H9 (cell line): ENCODE results near the gene CASP8. TPM values are rescaled to one million over a fixed set of nuclear protein-coding genes. Genes with fewer than 3 reads are reported as not detected.

Source experiments
- DNase-seq: peaks from one replicate; pipeline ENCODE4 v3.0.0-alpha.2; 2017
- H2AFZ ChIP-seq: one replicate; pipeline ENCODE4 v1.6.1; 2013; ENCODE audit warnings: mild to moderate bottlenecking, low read length, control low read depth, moderate library complexity
- H2AK5ac ChIP-seq: 2 replicates; pipeline ENCODE4 v1.6.1; 2013; ENCODE audit warnings: low read length, control low read depth, mixed read lengths; ENCODE audit not compliant: insufficient read length
- H2BK120ac ChIP-seq: one replicate; pipeline ENCODE4 v1.6.1; 2013; ENCODE audit warnings: low read depth, mild to moderate bottlenecking, low read length, control low read depth, inconsistent platforms; ENCODE audit not compliant: poor library complexity, severe bottlenecking
- H2BK12ac ChIP-seq: 2 replicates; pipeline ENCODE4 v1.6.1; 2013; ENCODE audit warnings: low read length, control low read depth, mixed read lengths, low read depth; ENCODE audit not compliant: insufficient read length
- H2BK15ac ChIP-seq: 2 replicates; pipeline ENCODE4 v1.6.1; 2013; ENCODE audit warnings: low read depth, low read length, control low read depth
- H2BK20ac ChIP-seq: one replicate; pipeline ENCODE4 v1.6.1; 2013; ENCODE audit warnings: low read depth, mild to moderate bottlenecking, low read length, control low read depth, inconsistent platforms; ENCODE audit not compliant: poor library complexity, severe bottlenecking
- H2BK5ac ChIP-seq: 2 replicates; pipeline ENCODE4 v1.6.1; 2013; ENCODE audit warnings: low read length, control low read depth, mixed read lengths; ENCODE audit not compliant: insufficient read length
- H3K14ac ChIP-seq: 2 replicates; pipeline ENCODE4 v1.6.1; 2013; ENCODE audit warnings: low read length, control low read depth; ENCODE audit not compliant: insufficient read depth
- H3K18ac ChIP-seq: 2 replicates; pipeline ENCODE4 v1.6.1; 2013; ENCODE audit warnings: low read depth, mild to moderate bottlenecking, mixed read lengths, low read length, control low read depth; ENCODE audit not compliant: insufficient read length
- H3K23ac ChIP-seq: 2 replicates; pipeline ENCODE4 v1.6.1; 2013; ENCODE audit warnings: low read length, control low read depth, mixed read lengths, low read depth; ENCODE audit not compliant: insufficient read length
- H3K23me2 ChIP-seq: 2 replicates; pipeline ENCODE4 v1.6.1; 2013; ENCODE audit warnings: low read depth, mild to moderate bottlenecking, mixed read lengths, low read length, control low read depth; ENCODE audit not compliant: insufficient read length, poor library complexity, severe bottlenecking
- H3K27ac ChIP-seq: 2 replicates; pipeline ENCODE4 v1.5.1; 2013; ENCODE audit warnings: low read length, control low read depth, mixed read lengths, low read depth; ENCODE audit not compliant: insufficient read length
- H3K27me3 ChIP-seq: 2 replicates; pipeline ENCODE4 v1.6.1; 2013; ENCODE audit warnings: low read length, control low read depth, inconsistent platforms; ENCODE audit not compliant: insufficient read depth
- H3K4ac ChIP-seq: 2 replicates; pipeline ENCODE4 v1.6.1; 2013; ENCODE audit warnings: low read depth, mild to moderate bottlenecking, control low read depth, inconsistent platforms, low read length, moderate library complexity
- H3K4me1 ChIP-seq: 2 replicates; pipeline ENCODE4 v1.6.1; 2013; ENCODE audit warnings: low read length, control low read depth, inconsistent platforms; ENCODE audit not compliant: insufficient read depth
- H3K4me2 ChIP-seq: 2 replicates; pipeline ENCODE4 v1.6.1; 2013; ENCODE audit warnings: low read length, control low read depth, mixed read lengths; ENCODE audit not compliant: insufficient read length, insufficient read depth
- H3K56ac ChIP-seq: 2 replicates; pipeline ENCODE4 v1.6.1; 2013; ENCODE audit warnings: low read depth, mild to moderate bottlenecking, mixed read lengths, low read length, control low read depth; ENCODE audit not compliant: insufficient read length
- H3K79me1 ChIP-seq: 2 replicates; pipeline ENCODE4 v1.6.1; 2013; ENCODE audit warnings: low read depth, mild to moderate bottlenecking, moderate library complexity, low read length, control low read depth, inconsistent platforms; ENCODE audit not compliant: insufficient read depth, poor library complexity, severe bottlenecking
- H3K79me2 ChIP-seq: 2 replicates; pipeline ENCODE4 v1.6.1; 2013; ENCODE audit warnings: low read length, control low read depth, inconsistent platforms; ENCODE audit not compliant: insufficient read depth
- H3K9ac ChIP-seq: 2 replicates; pipeline ENCODE4 v1.6.1; 2013; ENCODE audit warnings: low read length, control low read depth, mixed read lengths; ENCODE audit not compliant: insufficient read length; ENCODE audit errors: extremely low read depth
- H3K9me3 ChIP-seq: one replicate; pipeline ENCODE4 v1.6.1; 2013; ENCODE audit warnings: low read depth, low read length, inconsistent platforms; ENCODE audit not compliant: control insufficient read depth
- H3T11ph ChIP-seq: one replicate; pipeline ENCODE4 v1.6.1; 2013; ENCODE audit warnings: mild to moderate bottlenecking, low read length, control low read depth, inconsistent platforms
- H4K20me1 ChIP-seq: one replicate; pipeline ENCODE4 v1.6.1; 2013; ENCODE audit not compliant: control insufficient read depth, insufficient read length, insufficient read depth
- H4K5ac ChIP-seq: 2 replicates; pipeline ENCODE4 v1.6.1; 2013; ENCODE audit warnings: low read depth, mild to moderate bottlenecking, mixed read lengths, low read length, control low read depth; ENCODE audit not compliant: insufficient read length
- H4K8ac ChIP-seq: replicated peaks from 2 replicates; pipeline ENCODE4 v1.6.1; 2013; ENCODE audit warnings: low read length, control low read depth, mixed read lengths, low read depth; ENCODE audit not compliant: insufficient read length
- H4K91ac ChIP-seq: 2 replicates; pipeline ENCODE4 v1.6.1; 2013; ENCODE audit warnings: low read depth, mild to moderate bottlenecking, moderate library complexity, mixed read lengths, low read length, control low read depth; ENCODE audit not compliant: insufficient read length
- H3K27ac Mint-ChIP-seq, 3 experiments: 2 replicates in 2 of 3; 3 replicates in 1 of 3; pipeline ENCODE4 v1.8.0; 2020 to 2021; ENCODE audit warnings: mixed read lengths in 3 of 3, mild to moderate bottlenecking in 1 of 3, moderate library complexity in 1 of 3
- H3K27me3 Mint-ChIP-seq: 2 replicates; pipeline ENCODE4 v1.8.0; 2021; ENCODE audit warnings: low read depth, mild to moderate bottlenecking, moderate library complexity, mixed read lengths
- H3K36me3 Mint-ChIP-seq, 3 experiments: 2 replicates in 2 of 3; 3 replicates in 1 of 3; pipeline ENCODE4 v1.8.0; 2020 to 2021; ENCODE audit warnings: low read depth in 3 of 3, mixed read lengths in 3 of 3; ENCODE audit not compliant: insufficient read depth in 1 of 3
- H3K4me1 Mint-ChIP-seq, 2 experiments: 2 replicates each; pipeline ENCODE4 v1.8.0; 2020; ENCODE audit warnings: mixed read lengths in 2 of 2
- H3K4me3 Mint-ChIP-seq, 2 experiments: 2 replicates in 1 of 2; 3 replicates in 1 of 2; pipeline ENCODE4 v1.8.0; 2020 to 2021; ENCODE audit warnings: mild to moderate bottlenecking in 2 of 2, mixed read lengths in 2 of 2, moderate library complexity in 1 of 2
- H3K9me3 Mint-ChIP-seq, 2 experiments: 2 replicates in 1 of 2; 3 replicates in 1 of 2; pipeline ENCODE4 v1.8.0; 2020; ENCODE audit warnings: mild to moderate bottlenecking in 2 of 2, mixed read lengths in 2 of 2, moderate library complexity in 1 of 2
- CTCF ChIP-seq: fragments of 200-600 bp; sonication (generic); conservative IDR thresholded peaks from 3 replicates; pipeline ENCODE4 v1.8.0; 2021; ENCODE audit warnings: antibody characterized with exemption, mild to moderate bottlenecking
- WGBS: extraction: QIAGEN DNeasy Blood & Tissue Kit; methylation state at CpG from one replicate; pipeline ENCODE4 v1.1.7; 2013; ENCODE audit warnings: missing lambda C conversion rate, low lambda C conversion rate, mixed read lengths; ENCODE audit not compliant: insufficient read length; ENCODE audit errors: extremely low coverage; 5-methylcytosine and 5-hydroxymethylcytosine counted together
- total RNA-seq: library from RNA; stranded (reverse); gene quantifications from 2 replicates; pipeline ENCODE4 v1.2.1, GENCODE V29; 2021

CASP8 gene
- total RNA-seq, 1 experiment from 2014 or later = 10.0 TPM

- Mint-ChIP-seq H3K36me3 (peaks cover 2 to 11% (median 7%) of the 10 kb centered on the region in 3 experiments; a peak in 5 of 7 replicates), H3K4me3 (no peak overlapping the region), H3K4me1 (no peaks in the 10 kb centered on the region), H3K27me3 (no peaks in the 10 kb centered on the region), H3K9me3 (peaks cover 12 to 19% of the 10 kb centered on the region in 2 experiments), H3K27ac (no peak overlapping the region)
- H4K5ac ChIP-seq = no peak overlapping the region
- no peak overlapping the region for H2BK120ac ChIP-seq
- H3K14ac ChIP-seq = no peak overlapping the region; the same call in 1 of the 2 replicates
- no peak overlapping the region for H2BK15ac ChIP-seq
- no peaks in the 10 kb centered on the region for H4K20me1 ChIP-seq
- no peak overlapping the region for H3K18ac ChIP-seq
- no peaks in the 10 kb centered on the region for H3K9me3 ChIP-seq
- no peaks in the 10 kb centered on the region for H3K27me3 ChIP-seq
- H3K23me2 ChIP-seq = no peaks in the 10 kb centered on the region
- no peak overlapping the region for H2BK20ac ChIP-seq
- H3T11ph ChIP-seq = no peak overlapping the region
- no CpG with 5 or more reads among the region's 4 CpGs for WGBS
- H3K79me1 ChIP-seq = no peaks in the 10 kb centered on the region
- H3K4ac ChIP-seq = no peak overlapping the region
- no peaks in the 10 kb centered on the region for H3K4me1 ChIP-seq
- H3K79me2 ChIP-seq = no peaks in the 10 kb centered on the region
- no peak overlapping the region for H4K91ac ChIP-seq
- no peak overlapping the region for H2BK5ac ChIP-seq
- no peak overlapping the region for H3K27ac ChIP-seq
- H3K56ac ChIP-seq = no peak overlapping the region
- H2AK5ac ChIP-seq = no peak overlapping the region
- H3K23ac ChIP-seq = no peak overlapping the region
- no peak overlapping the region for H2BK12ac ChIP-seq
- no peak overlapping the region for H2AFZ ChIP-seq
- no peak overlapping the region for H3K4me2 ChIP-seq
- no peak for TF ChIP-seq CTCF
- H3K9ac ChIP-seq = no peak overlapping the region
- no peak for DNase-seq
- no peak overlapping the region for H4K8ac ChIP-seq
These were observed 60.4 kb downstream of the CASP8 start for GRCh38 chr2:201320701-201321100.
